ENCODE results near the gene CEP192. TPM values are rescaled to one million over a fixed set of nuclear protein-coding genes. Genes with fewer than 3 reads are reported as not detected.

The CEP192 gene
- total RNA-seq, 2 experiments from 2014 or later = 26.2 to 27.5 TPM

DNA sequence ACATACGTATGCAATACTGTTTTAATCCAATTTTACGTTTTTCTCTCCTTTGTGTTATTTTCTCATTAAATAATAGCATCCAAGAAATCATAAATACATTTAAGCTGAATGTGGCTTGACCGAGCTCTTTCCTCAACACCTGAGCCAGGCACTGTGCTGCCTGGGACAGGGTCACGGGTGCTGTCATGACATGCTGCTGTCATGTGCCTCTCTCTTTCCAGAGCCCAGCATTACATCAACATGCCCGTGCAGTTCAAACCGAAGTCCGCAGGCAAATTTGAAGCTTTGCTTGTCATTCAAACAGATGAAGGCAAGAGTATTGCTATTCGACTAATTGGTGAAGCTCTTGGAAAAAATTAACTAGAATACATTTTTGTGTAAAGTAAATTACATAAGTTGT is 133.2 kb downstream of the CEP192 start:
- no peak overlapping the region for H3K4me3 Mint-ChIP-seq
- H3K27me3 Mint-ChIP-seq = no peaks in the 10 kb centered on the region
- H3K9me3 Mint-ChIP-seq = no peaks in the 10 kb centered on the region
- H3K4me1 Mint-ChIP-seq = peaks cover 3% of the 10 kb centered on the region
- no peak overlapping the region for H3K27ac Mint-ChIP-seq
- DNase-seq = no peak
- no peaks in the 10 kb centered on the region for H3K36me3 Mint-ChIP-seq

DNA sequence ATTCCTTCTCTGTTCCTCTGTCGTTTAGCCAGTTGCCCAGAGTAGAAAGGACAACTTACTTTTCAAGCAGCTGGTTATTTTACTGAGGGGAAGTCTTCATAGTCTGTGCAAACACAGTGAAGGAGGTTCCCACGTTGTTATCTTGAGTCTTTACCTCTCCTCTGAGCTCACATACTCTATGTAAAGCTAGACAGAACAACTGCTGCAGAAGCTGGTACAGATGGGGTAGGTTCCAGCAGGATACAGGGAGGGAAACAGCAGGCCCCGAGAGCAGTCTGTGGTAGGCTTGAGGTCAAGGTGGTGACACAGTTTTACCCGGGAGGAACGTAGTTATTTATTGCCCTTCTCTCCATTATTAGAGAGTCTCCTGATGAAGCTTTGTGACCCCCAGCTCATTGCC is 134.0 kb downstream of the CEP192 start:
- H3K4me1 Mint-ChIP-seq = peaks cover 8% of the 10 kb centered on the region
- no peak overlapping the region for H3K4me3 Mint-ChIP-seq
- H3K27me3 Mint-ChIP-seq = no peaks in the 10 kb centered on the region
- H3K27ac Mint-ChIP-seq = peak overlapping the region; percentile 34
- H3K36me3 Mint-ChIP-seq = peaks cover 4% of the 10 kb centered on the region
- no peaks in the 10 kb centered on the region for H3K9me3 Mint-ChIP-seq
- DNase-seq = no peak

GRCh38 chr18:13126966-13127598 is 135.9 kb downstream of the CEP192 start:
- H3K36me3 Mint-ChIP-seq = peaks cover 4% of the 10 kb centered on the region
- no peak for DNase-seq
- no peak overlapping the region for H3K4me3 Mint-ChIP-seq
- H3K27ac Mint-ChIP-seq = peak overlapping the region; percentile 32
- H3K27me3 Mint-ChIP-seq = no peaks in the 10 kb centered on the region
- H3K4me1 Mint-ChIP-seq = peaks cover 8% of the 10 kb centered on the region
- H3K9me3 Mint-ChIP-seq = no peaks in the 10 kb centered on the region

GRCh38 chr18:13131283-13131682 is 140.1 kb downstream of the CEP192 start:
- H3K9me3 Mint-ChIP-seq = peaks cover 2% of the 10 kb centered on the region
- DNase-seq = no peak
- peaks cover 16% of the 10 kb centered on the region for H3K4me1 Mint-ChIP-seq
- H3K27me3 Mint-ChIP-seq = no peaks in the 10 kb centered on the region
- H3K27ac Mint-ChIP-seq = no peak overlapping the region
- no peak overlapping the region for H3K4me3 Mint-ChIP-seq
- peaks cover 4% of the 10 kb centered on the region for H3K36me3 Mint-ChIP-seq

DNA sequence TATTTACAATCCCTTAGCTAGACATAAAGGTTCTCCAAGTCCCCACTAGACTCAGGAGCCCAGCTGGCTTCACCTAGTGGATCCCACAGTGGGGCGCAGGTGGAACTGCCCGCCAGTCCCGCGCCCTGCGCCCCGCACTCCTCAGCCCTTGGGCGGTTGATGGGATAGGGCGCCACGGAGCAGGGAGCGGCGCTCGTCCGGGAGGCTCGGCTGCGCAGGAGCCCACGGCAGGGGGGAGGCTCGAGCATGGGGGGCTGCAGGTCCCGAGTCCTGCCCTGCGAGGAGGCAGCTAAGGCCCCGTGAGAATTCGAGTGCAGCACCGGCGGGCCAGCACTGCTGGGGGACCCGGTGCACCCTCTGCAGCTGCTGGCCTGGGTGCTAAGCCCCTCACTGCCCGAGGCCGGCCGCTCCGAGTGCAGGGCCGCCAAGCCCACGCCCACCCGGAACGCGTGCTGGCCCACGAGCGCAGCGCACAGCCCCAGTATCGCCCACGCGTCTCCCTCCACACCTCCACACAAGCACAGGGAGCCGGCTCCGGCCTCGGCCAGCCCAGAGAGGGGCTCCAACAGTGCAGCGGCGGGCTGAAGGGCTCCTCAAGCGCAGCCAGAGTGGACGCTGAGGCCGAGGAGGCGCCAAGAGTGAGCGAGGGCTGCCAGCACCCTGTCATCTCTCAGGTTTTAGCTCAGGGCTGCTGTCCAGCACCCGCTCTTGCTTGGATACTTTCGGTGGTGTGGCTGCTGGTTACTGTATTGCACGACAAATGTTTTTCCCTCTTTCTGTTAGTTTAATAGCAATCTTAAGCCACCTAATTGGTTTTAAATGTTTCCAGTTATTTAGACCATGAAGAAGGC is 143.6 kb downstream of the CEP192 start:
- no peak overlapping the region for H3K27ac Mint-ChIP-seq
- peaks cover 3% of the 10 kb centered on the region for H3K36me3 Mint-ChIP-seq
- no peaks in the 10 kb centered on the region for H3K27me3 Mint-ChIP-seq
- peaks cover 2% of the 10 kb centered on the region for H3K9me3 Mint-ChIP-seq
- DNase-seq = no peak
- peaks cover 31% of the 10 kb centered on the region for H3K4me1 Mint-ChIP-seq
- no peak overlapping the region for H3K4me3 Mint-ChIP-seq

- peak; percentile 76 for DNase-seq
- H3K27me3 Mint-ChIP-seq = no peaks in the 10 kb centered on the region
- H3K4me1 Mint-ChIP-seq = peaks cover 29% of the 10 kb centered on the region
- no peaks in the 10 kb centered on the region for H3K36me3 Mint-ChIP-seq
- peak overlapping the region; percentile 90 for H3K4me3 Mint-ChIP-seq
- peak overlapping the region; percentile 74 for H3K27ac Mint-ChIP-seq
- peaks cover 2% of the 10 kb centered on the region for H3K9me3 Mint-ChIP-seq
Observed at GRCh38 chr18:13136056-13136903, 145.1 kb downstream of the CEP192 start.

DNA sequence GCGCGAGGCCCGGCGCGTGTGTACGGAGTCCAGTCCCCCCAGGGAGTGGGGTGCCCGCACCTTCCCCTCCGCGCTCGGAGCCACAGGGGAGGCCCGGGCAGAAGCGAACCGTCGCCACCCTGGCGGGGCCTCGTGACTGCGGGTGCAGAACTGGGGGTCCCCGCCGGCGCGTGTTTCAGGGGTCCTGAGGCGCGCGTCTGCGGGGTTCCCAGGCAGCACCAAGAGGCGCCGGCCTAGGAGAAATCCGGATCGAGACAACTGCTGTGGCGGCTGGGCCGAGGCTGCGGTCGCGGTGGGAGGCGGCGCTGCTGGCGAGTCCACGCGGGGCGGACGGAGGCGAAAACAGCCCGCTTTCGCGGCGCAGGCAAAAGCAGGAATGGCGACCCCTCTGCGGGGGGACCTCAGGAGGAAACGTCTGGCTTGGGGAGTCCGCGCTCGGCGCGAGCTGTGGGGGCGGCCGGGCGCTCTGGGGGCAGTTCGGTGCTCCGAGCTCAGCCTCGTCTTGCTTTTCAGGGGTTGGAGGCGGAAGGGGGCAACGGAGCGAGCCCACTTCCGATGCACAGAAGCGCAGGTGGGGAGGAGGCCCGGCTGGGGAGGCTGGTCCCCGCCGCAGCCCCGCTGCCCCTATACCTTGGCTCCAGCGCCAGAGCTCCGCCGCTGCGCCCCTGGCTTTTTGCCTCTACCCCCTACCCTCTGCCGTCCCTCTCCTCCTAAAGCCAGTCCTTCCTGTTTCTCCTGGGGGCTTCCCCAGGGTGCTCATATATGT is 145.9 kb downstream of the CEP192 start:
- Mint-ChIP-seq H3K27me3 (no peaks in the 10 kb centered on the region), H3K4me3 (peak overlapping the region; percentile 90), H3K4me1 (peaks cover 29% of the 10 kb centered on the region), H3K9me3 (peaks cover 2% of the 10 kb centered on the region), H3K36me3 (no peaks in the 10 kb centered on the region), H3K27ac (peak overlapping the region; percentile 94)
- DNase-seq = peak; percentile 56

- peak; percentile 75 for DNase-seq
- no peaks in the 10 kb centered on the region for H3K27me3 Mint-ChIP-seq
- peak overlapping the region; percentile 94 for H3K27ac Mint-ChIP-seq
- H3K9me3 Mint-ChIP-seq = peaks cover 2% of the 10 kb centered on the region
- H3K4me1 Mint-ChIP-seq = peaks cover 29% of the 10 kb centered on the region
- peak overlapping the region; percentile 90 for H3K4me3 Mint-ChIP-seq
- H3K36me3 Mint-ChIP-seq = no peaks in the 10 kb centered on the region
Observed at GRCh38 chr18:13137670-13138419, 146.7 kb downstream of the CEP192 start.

- H3K27me3 Mint-ChIP-seq = no peaks in the 10 kb centered on the region
- peak overlapping the region; percentile 94 for H3K27ac Mint-ChIP-seq
- H3K9me3 Mint-ChIP-seq = peaks cover 5% of the 10 kb centered on the region
- peaks cover 2% of the 10 kb centered on the region for H3K36me3 Mint-ChIP-seq
- H3K4me3 Mint-ChIP-seq = peak overlapping the region; percentile 90
- peaks cover 29% of the 10 kb centered on the region for H3K4me1 Mint-ChIP-seq
- DNase-seq = peak; percentile 14
Observed at GRCh38 chr18:13138420-13139139, 147.4 kb downstream of the CEP192 start.

- no peak overlapping the region for H3K27ac Mint-ChIP-seq
- no peak for DNase-seq
- H3K27me3 Mint-ChIP-seq = no peaks in the 10 kb centered on the region
- H3K9me3 Mint-ChIP-seq = peaks cover 5% of the 10 kb centered on the region
- peaks cover 29% of the 10 kb centered on the region for H3K4me1 Mint-ChIP-seq
- no peak overlapping the region for H3K4me3 Mint-ChIP-seq
- peaks cover 2% of the 10 kb centered on the region for H3K36me3 Mint-ChIP-seq
Observed at GRCh38 chr18:13139885-13140450, 148.8 kb downstream of the CEP192 start.

DNA sequence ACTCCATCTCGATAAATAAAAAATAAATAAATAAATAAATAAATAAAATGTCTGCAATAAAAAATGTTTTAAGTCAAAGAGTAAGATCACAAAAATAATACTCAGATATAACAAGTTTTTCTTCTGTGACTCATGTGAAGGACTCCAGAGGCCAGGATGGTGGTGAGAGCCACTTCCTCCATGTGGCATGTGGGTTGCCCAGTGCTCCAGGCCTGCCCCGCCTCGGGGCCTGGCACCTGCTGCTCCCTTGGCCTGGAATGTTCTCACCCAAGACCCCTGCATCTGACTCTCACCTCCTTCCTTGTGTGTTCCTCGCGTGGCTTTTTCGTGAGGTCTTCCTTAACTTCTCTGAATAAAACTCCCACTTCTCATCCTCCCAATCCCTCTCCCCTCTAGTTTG is 150.0 kb downstream of the CEP192 start:
- H3K27ac Mint-ChIP-seq = no peak overlapping the region
- no peaks in the 10 kb centered on the region for H3K27me3 Mint-ChIP-seq
- peaks cover 5% of the 10 kb centered on the region for H3K9me3 Mint-ChIP-seq
- no peak overlapping the region for H3K4me3 Mint-ChIP-seq
- no peak for DNase-seq
- peaks cover 18% of the 10 kb centered on the region for H3K4me1 Mint-ChIP-seq
- peaks cover 2% of the 10 kb centered on the region for H3K36me3 Mint-ChIP-seq

- no peak overlapping the region for H3K4me3 Mint-ChIP-seq
Observed at GRCh38 chr18:13145636-13146190, 154.6 kb downstream of the CEP192 start.

GRCh38 chr18:13147130-13147529 is 156.0 kb downstream of the CEP192 start:
- no peak for DNase-seq
- no peaks in the 10 kb centered on the region for H3K4me1 Mint-ChIP-seq
- H3K27me3 Mint-ChIP-seq = no peaks in the 10 kb centered on the region
- peaks cover 2% of the 10 kb centered on the region for H3K36me3 Mint-ChIP-seq
- H3K27ac Mint-ChIP-seq = peak overlapping the region; percentile 21
- H3K9me3 Mint-ChIP-seq = peaks cover 5% of the 10 kb centered on the region
- no peak overlapping the region for H3K4me3 Mint-ChIP-seq

More at GRCh38 chr18:13145636-13146190, 154.6 kb downstream of the CEP192 start:
- H3K36me3 Mint-ChIP-seq = peaks cover 2% of the 10 kb centered on the region
- peaks cover 5% of the 10 kb centered on the region for H3K9me3 Mint-ChIP-seq
- no peaks in the 10 kb centered on the region for H3K27me3 Mint-ChIP-seq
- H3K4me1 Mint-ChIP-seq = no peaks in the 10 kb centered on the region
- H3K27ac Mint-ChIP-seq = no peak overlapping the region
- no peak for DNase-seq

All from activated naive CD8-positive, alpha-beta T cell treated with anti-CD3 and anti-CD28 coated beads for 36 hours (primary cell).